Measurements from ENCODE around the gene GLIPR2.
"Not testable (repeated sequence)": the region's sequence is repeated elsewhere in the genome, so short reads cannot be mapped to it uniquely, and the experiment has no call there.

GLIPR2 gene

DNA sequence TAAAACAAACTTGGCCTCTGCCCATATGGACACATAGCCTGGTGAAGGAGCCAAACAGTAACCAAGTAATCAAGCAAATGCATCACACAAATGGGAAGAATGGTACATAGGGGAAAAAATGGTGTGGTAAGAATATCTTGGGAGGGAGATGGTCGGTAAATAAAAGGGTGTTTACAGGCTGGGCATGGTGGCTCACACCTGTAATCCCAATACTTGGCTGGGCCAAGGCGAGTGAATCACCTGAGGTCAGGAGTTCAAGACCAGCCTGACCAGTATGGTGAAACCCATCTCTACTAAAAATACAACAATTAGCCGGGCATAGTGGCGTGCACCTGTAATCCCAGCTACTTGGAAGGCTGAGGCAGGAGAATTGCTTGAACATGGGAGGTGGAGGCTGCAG is 23.0 kb downstream of the GLIPR2 start:
- DNase-seq (ENCODE audit: low read depth); H3K4me3 ChIP-seq (ENCODE audit: low read depth, low read length): not testable (repeated sequence)

DNA sequence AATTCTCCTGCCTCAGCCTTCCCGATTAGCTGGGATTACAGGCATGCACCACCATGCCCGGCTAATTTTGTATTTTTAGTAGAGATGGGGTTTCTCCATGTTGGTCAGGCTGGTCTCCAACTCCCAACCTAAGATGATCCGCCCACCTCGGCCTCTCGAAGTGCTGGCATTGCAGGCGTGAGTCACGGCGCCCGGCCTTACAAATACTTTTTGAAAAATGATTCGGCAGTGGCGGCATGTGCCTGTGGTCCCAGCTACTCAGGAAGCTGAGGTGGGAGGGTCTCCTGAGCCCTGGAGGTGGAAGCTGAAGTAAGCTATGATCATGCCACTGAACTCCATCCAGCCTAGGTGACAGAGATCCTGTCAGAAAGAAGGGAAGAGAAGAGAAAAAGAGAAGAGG is 23.6 kb downstream of the GLIPR2 start:
- not testable (repeated sequence) for DNase-seq (ENCODE audit: low read depth); H3K4me3 ChIP-seq (ENCODE audit: low read depth, low read length)

DNA sequence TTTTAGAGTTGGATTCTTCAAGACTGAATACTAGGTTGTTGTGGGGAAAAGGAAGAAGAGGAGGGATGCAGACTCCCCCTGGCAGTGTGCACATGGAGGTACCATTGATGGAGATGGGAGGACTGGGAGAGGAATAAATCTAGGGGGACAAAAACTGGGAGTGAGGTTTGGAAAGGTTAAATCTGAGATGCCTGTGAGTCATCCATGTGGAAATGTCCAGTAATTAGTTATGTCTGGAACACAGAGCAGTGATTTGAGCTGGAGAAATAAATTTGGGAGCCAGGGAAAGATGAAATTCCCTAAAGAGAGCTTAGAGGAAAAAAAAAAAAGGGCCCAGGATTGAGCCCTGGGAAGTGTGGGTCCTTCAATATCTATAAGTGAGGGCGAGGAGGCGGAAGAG is 24.7 kb downstream of the GLIPR2 start:
- H3K4me3 ChIP-seq (ENCODE audit: low read depth, low read length), result no peak overlapping the region
- DNase-seq (ENCODE audit: low read depth), result no peak

DNA sequence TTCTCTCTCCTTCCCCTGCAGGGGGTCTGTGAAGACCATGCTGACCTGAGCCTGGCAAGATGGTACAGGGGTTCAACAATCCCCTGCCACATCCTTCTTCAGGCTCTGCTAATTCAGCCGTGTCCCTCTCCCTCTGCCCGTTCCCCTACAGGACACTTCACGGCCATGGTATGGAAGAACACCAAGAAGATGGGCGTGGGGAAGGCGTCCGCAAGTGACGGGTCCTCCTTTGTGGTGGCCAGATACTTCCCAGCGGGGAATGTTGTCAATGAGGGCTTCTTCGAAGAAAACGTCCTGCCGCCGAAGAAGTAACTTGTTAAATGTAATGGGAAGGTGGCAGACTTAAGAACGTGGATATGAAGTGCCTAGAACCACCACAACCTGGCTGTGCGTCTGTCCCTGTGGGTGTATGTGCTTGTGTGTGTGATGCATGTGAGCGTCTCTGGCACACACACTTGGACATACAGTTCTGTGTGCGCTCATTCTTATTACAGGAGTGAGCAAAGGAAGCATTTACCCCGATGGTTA is 25.7 kb downstream of the GLIPR2 start:
- H3K4me3 ChIP-seq (ENCODE audit: low read depth, low read length), result no peak overlapping the region

DNA sequence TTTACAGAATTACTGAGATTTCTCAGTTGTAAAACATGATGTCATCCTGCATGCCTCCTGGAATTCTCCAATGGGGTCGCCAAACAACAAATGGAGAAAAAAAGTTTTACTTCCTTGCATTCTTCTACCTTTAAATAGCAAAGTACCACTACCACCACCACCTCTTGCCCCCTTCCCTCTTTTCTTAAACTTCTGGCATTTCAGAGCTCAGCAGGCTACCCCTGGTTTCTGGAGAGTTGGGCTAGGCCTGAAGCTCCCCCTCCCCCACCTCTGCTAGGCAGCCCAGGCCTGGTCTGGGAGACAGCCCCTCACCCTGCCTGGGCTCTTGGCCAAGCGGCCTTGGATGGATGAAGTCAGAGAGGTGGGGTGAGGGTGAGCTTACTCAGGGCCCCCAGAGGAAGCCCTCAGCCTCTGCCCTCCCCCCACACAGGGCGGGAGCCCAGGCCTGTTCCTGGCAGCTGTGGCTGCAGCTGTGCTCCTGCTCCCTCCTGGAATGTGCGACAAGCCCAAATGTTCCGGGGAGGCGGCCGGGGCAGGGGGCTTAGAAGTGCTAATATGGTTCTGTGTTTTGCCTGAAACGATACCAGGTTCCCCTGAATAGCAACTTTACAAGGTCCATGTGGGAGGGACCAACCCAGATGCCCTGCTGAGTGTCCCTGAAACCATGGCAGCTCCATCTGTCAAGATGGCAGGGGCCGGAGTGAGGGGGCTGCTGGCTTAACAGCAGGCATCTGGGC is 26.7 kb downstream of the GLIPR2 start:
- H3K4me3 ChIP-seq (ENCODE audit: low read depth, low read length), result no peak overlapping the region

More for the DNA sequence above, 25.7 kb downstream of the GLIPR2 start:
- DNase-seq (ENCODE audit: low read depth), result no peak

DNA sequence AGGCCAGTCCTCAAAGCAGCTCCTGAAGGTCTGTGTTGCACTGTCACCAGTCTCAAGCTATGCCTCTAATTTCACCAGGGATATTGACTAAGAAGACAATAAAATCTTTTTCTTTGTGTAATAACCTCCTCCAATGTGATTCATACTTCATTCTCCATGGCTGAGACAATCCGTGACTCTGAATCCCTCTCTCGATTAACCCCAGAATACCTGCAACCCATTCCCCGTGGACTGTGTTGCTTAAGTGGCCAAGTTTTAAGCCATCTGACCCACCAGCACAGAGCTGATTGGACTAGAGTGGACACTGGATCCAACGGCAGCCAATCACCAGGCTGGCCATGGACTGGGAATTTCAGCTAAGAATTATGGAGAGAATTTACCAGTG is 27.2 kb downstream of the GLIPR2 start:
- H3K4me3 ChIP-seq (ENCODE audit: low read depth, low read length), result no peak overlapping the region
- no peak for DNase-seq (ENCODE audit: low read depth)

More for the DNA sequence above, 26.7 kb downstream of the GLIPR2 start:
- peak; percentile 95 for DNase-seq (ENCODE audit: low read depth)

DNA sequence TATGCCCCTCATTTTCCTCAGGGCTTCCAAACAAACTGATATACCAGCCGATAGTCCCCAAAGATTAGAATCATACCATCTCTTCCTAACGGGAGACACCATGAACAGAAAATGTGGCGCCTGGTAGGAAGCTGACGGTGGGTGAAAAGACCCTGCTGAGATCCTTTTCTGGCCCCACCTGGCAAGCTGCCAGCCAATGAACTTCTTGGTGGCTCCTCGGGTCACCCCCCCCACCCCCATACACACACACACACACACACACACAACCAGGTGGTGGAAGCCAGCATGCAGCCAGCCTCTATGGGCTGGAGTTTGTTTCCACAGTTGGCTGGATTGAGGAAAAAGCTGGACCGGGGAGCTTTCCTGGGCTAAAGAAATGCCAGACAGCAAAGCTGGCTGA is 27.8 kb downstream of the GLIPR2 start:
- no peak overlapping the region for H3K4me3 ChIP-seq (ENCODE audit: low read depth, low read length)
- DNase-seq (ENCODE audit: low read depth), result no peak

DNA sequence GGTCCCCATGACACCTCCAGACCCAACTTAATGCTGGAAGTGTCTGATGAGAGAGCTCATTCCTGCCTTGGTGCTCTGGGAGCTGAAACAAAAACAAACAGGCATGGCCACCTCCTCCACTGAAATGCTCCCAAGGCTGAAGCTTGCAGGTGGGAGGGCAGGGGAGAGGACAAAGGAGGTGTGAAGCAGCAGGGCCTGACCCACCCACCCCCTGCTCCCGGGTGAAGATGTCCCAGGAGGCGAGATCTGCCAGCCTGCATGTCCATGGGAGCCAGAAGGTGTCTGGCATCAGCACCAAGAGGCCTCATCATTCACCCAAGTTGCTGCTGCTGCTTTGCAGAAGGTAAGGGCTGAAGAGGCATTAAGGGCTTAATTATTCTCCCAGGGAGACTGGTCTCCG is 28.5 kb downstream of the GLIPR2 start:
- DNase-seq (ENCODE audit: low read depth), result no peak
- no peak overlapping the region for H3K4me3 ChIP-seq (ENCODE audit: low read depth, low read length)

DNA sequence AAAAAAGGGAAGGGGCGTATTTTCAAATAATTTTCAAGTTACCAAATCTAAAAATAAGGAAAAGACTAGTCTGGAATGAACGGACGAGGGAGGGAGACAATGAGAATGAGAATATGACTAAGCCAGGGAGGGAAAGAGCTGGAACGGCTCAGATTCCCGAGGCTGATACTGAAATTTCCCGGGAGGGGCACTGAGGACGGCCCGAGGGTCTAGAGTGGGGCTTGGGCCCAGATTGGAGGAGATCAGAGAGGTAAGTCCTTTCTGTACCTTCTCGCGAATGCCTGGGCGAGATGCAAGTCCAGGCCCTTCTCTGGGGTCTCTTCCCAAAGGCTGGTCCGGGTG is 29.3 kb downstream of the GLIPR2 start:
- DNase-seq (ENCODE audit: low read depth), result no peak
- H3K4me3 ChIP-seq (ENCODE audit: low read depth, low read length), result peak overlapping the region; percentile 53

DNA sequence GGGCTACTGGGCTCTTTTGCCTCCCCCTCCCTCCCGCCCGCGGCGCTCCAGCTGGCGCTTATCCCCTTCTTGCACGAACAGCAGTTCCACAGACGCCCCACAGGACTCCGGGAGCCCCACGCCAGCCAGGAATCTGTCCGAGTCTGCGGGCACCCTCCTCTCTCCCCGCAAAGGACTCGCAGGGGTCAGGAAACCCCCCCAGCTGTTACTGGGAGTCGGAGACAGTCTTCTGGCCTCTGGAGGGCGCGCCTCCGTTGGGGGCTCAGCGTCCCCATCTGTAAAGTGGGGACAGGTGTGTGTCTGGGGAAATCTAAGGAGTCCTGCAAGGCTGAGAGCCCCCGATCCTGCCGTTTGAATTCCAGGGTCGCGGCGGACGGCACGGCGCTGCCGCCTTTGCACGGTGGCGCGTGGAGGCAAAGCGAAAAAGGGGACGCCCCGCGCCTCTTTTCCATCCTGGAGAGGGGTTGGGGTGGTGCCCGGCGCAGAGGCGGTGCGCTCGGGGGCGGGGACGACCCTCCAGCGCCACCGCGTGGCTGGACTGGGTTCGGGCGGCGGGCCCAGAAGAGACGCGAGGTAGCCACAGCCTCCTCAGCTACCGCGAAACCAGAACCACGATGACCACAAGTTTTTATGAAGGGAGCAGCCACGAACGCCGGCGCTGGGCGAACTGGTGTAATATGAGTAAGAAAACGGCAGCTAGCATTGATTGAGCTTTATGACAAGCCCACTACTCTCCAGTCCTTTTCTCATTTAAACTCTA is 29.8 kb downstream of the GLIPR2 start:
- peak; percentile 53 for DNase-seq (ENCODE audit: low read depth)
- peak overlapping the region; percentile 53 for H3K4me3 ChIP-seq (ENCODE audit: low read depth, low read length)

DNA sequence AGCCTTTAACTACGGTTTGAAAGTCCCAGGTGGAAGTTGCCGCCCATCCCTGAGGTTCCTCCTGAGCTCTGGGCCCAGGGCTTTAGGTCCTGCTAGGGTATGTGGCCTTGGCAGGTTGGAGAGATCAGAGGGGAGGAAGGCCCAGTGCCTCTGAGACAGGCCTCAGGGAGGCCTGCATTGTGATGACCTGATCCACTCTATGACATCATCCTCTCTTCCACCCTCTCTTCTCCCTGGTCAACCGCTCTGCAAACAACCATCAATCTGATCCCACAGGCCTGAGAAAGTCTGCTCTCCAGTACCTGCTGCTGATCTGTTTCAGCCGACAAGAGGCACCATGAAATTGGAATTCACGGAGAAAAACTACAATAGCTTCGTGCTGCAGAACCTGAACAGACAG is 32.6 kb downstream of the GLIPR2 start, which contains the start of gene CCIN:
TSS of gene CCIN (plus strand) at position 223 of the 400 bp plus-strand sequence. CDS start at position 338, 115 bp downstream.
- no peak within 1 kb of the TSS for H3K4me3 ChIP-seq (ENCODE audit: low read depth, low read length)
- DNase-seq (ENCODE audit: low read depth), result no peak

DNA sequence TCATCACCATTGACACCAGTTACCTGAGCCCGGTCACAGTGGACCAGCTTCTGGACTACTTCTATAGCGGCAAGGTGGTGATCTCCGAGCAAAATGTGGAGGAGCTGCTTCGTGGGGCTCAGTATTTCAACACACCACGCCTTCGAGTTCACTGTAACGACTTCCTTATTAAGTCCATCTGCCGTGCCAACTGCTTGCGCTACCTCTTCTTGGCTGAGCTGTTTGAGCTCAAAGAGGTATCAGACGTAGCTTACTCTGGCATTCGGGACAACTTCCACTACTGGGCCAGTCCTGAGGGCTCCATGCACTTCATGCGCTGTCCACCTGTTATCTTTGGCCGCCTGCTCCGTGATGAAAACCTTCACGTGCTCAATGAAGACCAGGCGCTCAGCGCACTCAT is 33.2 kb downstream of the GLIPR2 start:
- H3K4me3 ChIP-seq (ENCODE audit: low read depth, low read length), result no peak overlapping the region

DNA sequence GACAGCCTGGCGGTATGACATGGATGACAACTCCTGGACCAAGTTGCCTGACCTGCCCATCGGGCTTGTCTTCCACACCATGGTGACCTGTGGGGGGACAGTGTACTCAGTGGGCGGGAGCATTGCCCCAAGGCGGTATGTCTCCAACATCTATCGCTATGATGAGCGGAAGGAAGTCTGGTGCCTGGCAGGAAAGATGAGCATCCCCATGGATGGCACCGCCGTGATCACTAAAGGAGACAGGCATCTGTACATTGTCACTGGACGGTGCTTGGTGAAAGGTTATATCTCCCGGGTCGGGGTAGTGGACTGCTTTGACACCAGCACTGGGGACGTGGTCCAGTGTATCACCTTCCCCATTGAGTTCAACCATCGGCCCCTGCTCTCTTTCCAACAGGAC is 34.0 kb downstream of the GLIPR2 start:
- H3K4me3 ChIP-seq (ENCODE audit: low read depth, low read length), result no peak overlapping the region
- no peak for DNase-seq (ENCODE audit: low read depth)

More for the DNA sequence above, 33.2 kb downstream of the GLIPR2 start:
- DNase-seq (ENCODE audit: low read depth), result no peak

DNA sequence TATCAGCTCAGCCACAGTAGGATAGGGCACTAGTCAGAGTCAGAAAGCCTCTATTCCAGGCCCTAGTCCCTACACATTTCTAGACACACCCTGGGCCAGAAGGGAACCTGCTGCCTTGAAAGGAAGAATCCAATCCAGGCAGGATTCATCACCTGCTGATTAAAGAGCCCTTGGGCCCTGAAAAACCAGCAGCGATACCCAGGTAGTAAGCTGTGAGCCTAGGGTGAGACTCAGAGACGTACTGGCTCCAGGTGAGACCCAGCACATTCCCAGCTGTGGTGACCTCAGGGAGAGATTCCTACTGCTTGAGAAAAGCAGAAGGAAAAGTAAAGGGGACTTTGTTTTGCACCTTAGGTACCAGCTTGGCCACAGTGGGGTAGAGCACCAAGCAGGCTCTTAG is 37.3 kb downstream of the GLIPR2 start:
- no peak for DNase-seq (ENCODE audit: low read depth)
- H3K4me3 ChIP-seq (ENCODE audit: low read depth, low read length), result no peak overlapping the region

DNA sequence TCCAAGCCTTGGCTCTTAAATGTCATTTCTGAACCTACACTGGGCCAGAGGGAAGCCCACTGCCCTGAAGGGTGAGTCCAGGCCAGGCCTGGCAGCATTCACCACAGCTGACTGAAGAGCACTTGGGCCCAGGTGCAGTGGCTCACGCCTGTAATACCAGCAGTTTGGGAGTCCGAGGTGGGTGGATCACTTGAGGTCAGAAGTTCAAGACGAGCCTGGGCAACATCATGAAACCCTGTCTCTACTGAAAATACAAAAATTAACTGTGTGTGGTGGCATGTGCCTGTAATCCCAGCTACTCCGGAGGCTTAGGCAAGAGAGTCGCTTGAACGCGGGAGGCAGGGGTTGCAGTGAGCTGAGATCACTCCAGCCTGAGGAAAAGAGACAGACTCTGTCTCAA is 37.7 kb downstream of the GLIPR2 start:
- DNase-seq (ENCODE audit: low read depth), result no peak

DNA sequence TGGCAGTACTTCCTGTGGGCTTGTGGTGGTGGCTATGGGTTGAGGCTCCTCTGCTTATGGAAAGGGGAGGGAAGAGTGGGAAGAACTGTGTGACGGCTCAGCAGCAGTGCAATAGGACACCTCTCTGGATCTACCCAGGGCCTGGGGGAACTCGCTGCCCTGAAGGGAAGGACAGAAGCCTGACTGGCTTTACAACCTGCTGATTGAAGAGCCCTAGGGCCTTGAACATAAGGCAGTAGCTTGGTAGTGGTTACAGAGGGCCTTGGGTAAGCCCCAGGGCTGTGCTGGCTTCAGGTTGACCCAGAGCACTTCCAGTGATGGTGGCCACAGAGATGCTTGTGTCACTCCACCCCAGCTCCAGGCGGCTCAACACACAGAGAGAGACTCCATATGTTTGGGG is 38.2 kb downstream of the GLIPR2 start:
- no peak for DNase-seq (ENCODE audit: low read depth)
- no peak overlapping the region for H3K4me3 ChIP-seq (ENCODE audit: low read depth, low read length)

More for the DNA sequence above, 37.7 kb downstream of the GLIPR2 start:
- no peak overlapping the region for H3K4me3 ChIP-seq (ENCODE audit: low read depth, low read length)

DNA sequence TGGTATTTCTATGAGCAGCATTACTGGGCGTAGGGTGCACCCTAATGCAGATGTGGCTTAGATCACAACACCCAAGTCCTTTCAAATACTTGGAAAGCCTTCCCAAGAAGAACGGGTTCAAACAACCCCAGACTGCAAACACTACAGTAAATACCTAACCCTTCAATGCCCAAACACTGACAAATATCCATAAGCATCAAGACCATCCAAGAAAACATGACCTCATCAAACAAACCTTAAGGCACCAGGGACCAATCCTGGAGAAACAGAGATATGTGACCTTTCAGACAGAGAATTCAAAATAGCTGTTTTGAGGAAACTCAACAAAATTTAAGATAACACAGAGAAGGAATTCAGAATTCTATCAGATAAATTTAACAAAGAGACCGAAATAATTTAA is 38.7 kb downstream of the GLIPR2 start:
- not testable (repeated sequence) for DNase-seq (ENCODE audit: low read depth); H3K4me3 ChIP-seq (ENCODE audit: low read depth, low read length)

DNA sequence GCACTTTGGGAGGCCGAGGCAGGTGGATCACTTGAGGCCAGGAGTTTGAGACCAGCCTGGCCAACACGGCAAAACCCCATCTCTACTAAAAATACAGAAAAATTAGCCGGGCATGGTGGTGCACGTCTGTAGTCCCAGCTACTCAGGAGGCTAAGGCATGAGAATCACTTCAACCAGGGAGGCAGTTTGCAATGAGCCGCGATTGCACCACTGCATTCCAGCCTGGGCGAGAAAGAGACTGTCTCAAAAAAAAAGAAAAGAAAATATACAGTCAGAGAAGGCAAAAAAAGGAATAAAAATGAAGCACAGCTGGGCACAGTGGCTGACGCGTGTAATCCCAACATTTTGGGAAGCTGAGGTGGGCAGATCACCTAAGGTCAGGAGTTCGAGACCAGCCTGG is 40.0 kb downstream of the GLIPR2 start:
- not testable (repeated sequence) for DNase-seq (ENCODE audit: low read depth)

DNA sequence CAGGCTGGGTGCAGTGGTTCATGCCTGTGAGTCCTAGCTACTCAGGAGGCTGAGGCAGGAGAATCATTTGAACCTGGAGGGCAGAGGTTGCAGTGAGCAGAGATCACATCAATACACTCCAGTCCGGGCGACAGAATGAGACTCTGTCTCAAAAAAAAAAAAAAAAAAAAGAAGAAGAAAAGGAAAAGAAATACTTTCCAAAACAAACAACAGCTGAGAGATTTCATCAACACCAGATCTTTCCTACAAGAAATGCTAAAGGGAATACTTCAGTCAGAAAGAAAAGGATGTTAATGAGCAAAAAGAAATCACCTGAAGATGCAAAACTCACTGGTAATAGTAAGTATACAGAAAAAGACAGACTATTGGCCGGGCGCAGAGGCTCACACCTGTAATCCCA is 41.0 kb downstream of the GLIPR2 start:
- no peak overlapping the region for H3K4me3 ChIP-seq (ENCODE audit: low read depth, low read length)

More for the DNA sequence above, 40.0 kb downstream of the GLIPR2 start:
- H3K4me3 ChIP-seq (ENCODE audit: low read depth, low read length), result not testable (repeated sequence)

DNA sequence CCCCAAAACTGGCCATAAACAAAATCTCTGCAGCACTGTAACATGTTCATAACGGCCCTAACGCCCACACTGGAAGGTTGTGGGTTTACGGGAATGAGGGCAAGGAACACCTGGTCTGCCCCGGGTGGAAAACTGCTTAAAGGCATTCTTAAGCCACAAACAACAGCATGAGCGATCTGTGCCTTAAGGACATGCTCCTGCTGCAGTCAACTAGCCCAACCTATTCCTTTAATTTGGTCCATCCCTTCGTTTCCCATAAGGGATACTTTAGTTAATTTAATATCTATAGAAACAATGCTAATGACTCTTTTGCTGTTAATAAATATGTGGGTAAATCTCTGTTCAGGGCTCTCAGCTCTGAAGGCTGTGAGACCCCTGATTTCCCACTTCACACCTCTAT is 43.7 kb downstream of the GLIPR2 start:
- DNase-seq (ENCODE audit: low read depth); H3K4me3 ChIP-seq (ENCODE audit: low read depth, low read length): not testable (repeated sequence)

More for the DNA sequence above, 41.0 kb downstream of the GLIPR2 start:
- no peak for DNase-seq (ENCODE audit: low read depth)

DNA sequence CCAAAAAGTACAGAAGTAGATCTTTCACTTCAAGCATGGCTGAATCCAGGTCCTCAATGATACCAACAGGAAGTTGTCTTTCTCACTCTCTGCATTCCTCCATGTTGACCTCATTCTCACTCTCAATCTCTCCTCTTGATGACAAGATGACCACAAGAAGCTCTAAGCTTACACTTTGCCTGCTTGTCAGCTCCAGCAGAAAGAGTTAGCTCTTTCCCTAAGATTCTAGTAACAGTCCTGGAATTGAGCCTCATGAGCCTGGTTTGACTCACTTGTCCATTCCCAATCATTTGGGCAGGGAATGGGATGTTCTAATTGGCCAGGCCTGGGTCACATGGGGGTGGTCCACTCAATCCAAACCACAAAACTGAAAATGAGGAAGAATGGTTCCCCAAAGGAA is 50.9 kb downstream of the GLIPR2 start:
- H3K4me3 ChIP-seq (ENCODE audit: low read depth, low read length), result no peak overlapping the region
- peak; percentile 85 for DNase-seq (ENCODE audit: low read depth)
